ENCODE results near the gene HNRNPA0. TPM values are rescaled to one million over a fixed set of nuclear protein-coding genes. Genes with fewer than 3 reads are reported as not detected.
A peak's percentile ranks its signal among the peaks of the same experiment; 100 is the strongest.

The HNRNPA0 gene
- polyA plus RNA-seq, 1 donor (not counting 4 experiments of a cell fraction or from before 2014, with no cell fraction given), result 11.4 TPM

DNA sequence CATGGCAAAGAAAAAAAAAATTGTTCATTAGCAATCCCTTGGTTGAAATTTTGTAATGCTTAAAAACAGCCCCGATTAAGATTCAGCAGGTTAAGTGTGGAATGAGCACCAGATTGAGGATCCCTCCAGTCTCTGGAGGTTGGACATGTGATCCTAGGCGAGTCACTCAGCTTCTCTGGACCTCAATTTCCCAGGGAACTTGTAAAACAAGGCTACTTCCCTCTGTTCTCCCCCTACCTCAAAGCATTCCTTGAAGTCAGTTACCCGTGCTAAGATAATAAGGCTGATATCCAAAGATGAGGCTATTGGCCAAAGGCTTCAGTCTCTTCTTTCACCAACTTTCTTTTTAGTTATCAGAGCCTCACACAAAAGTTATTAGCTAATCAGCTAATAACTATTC, 21.2 kb downstream of the HNRNPA0 start:
- no peaks in the 10 kb centered on the region for H3K9me3 ChIP-seq (ENCODE audit: control insufficient read depth, low read depth, low read length)
- no peaks in the 10 kb centered on the region for H3K79me2 ChIP-seq (ENCODE audit: control insufficient read depth, insufficient read depth, low read length)
- no peak for FAIRE-seq

DNA sequence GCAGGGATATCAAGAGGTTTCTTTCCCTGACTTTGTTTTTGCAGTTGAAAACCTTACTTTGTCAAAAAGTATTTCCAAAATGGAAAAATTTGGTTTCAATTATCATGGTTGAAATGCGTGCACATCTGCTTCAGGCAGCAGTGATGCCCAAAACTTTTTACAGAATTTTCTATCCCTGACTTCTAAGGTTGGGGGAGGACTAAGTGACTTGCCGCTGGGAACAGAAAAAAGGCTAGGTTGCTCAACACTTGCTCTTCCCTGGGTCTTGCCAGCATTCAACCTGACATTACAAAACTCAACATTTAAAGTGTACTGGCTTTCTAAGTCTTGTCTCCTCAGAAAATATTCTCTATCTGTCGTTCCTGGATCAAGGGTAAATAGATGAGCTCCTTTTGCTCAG, 23.0 kb downstream of the HNRNPA0 start:
- TF ChIP-seq EZH2 (IDR thresholded peaks at IDR 0.05; ENCODE audit: low read length), result no peak
- Histone ChIP-seq H3K27ac (ENCODE audit: control insufficient read depth, insufficient read depth, low read length) (no peak overlapping the region), H3K4me2 (ENCODE audit: control insufficient read depth, extremely low read depth, insufficient read depth, low read depth, low read length) (no peak overlapping the region), H3K4me3 (ENCODE audit: control insufficient read depth in 2 of 3, extremely low read depth in 1 of 3, insufficient read depth in 2 of 3, low read depth in 1 of 3, low read length in 3 of 3) (no peak overlapping the region), H3K36me3 (ENCODE audit: control insufficient read depth in 2 of 2, extremely low read depth in 1 of 2, insufficient read depth in 2 of 2, low read length in 2 of 2) (no peaks in the 10 kb centered on the region), H4K20me1 (ENCODE audit: control insufficient read depth, extremely low read depth, insufficient read depth, low read length) (no peaks in the 10 kb centered on the region), H3K9ac (ENCODE audit: control insufficient read depth, extremely low read depth, insufficient read depth, low read length) (no peak overlapping the region), H3K79me2 (ENCODE audit: control insufficient read depth, insufficient read depth, low read length) (no peaks in the 10 kb centered on the region), H2AFZ (ENCODE audit: control insufficient read depth, low read length) (no peak overlapping the region), H3K27me3 (ENCODE audit: control insufficient read depth, extremely low read depth, insufficient read depth, low read length) (no peaks in the 10 kb centered on the region), H3K9me3 (ENCODE audit: control insufficient read depth, low read depth, low read length) (no peaks in the 10 kb centered on the region), H3K4me1 (ENCODE audit: control insufficient read depth, extremely low read depth, insufficient read depth, low read length) (peaks cover 23% of the 10 kb centered on the region), H3K9me1 (ENCODE audit: control insufficient read depth, extremely low read depth, insufficient read depth, low read length) (peaks cover 2% of the 10 kb centered on the region)
- FAIRE-seq (no peak), DNase-seq (ENCODE audit: low read depth, low spot score) (no peak)
- dilution Hi-C loops (cut with MboI; ENCODE audit: extremely low pct_ligation_motif_present, low sequenced_read_pairs), result no loop called here

More for the DNA sequence above, 21.2 kb downstream of the HNRNPA0 start:
- peaks cover 23% of the 10 kb centered on the region for H3K4me1 ChIP-seq (ENCODE audit: control insufficient read depth, extremely low read depth, insufficient read depth, low read length)
- H3K36me3 ChIP-seq (ENCODE audit: control insufficient read depth in 2 of 2, extremely low read depth in 1 of 2, insufficient read depth in 2 of 2, low read length in 2 of 2), result no peaks in the 10 kb centered on the region
- no peaks in the 10 kb centered on the region for H4K20me1 ChIP-seq (ENCODE audit: control insufficient read depth, extremely low read depth, insufficient read depth, low read length)
- TF ChIP-seq EZH2 (IDR thresholded peaks at IDR 0.05; ENCODE audit: low read length) (no peak), CTCF (optimal IDR thresholded peaks at IDR 0.05 in 1 of 3, IDR thresholded peaks at IDR 0.05 in 1 of 3, conservative IDR thresholded peaks at IDR 0.05 in 1 of 3; ENCODE audit: extremely low read depth in 1 of 3, insufficient read depth in 2 of 3, low read length in 3 of 3) (no peak)
- no peak overlapping the region for H3K27ac ChIP-seq (ENCODE audit: control insufficient read depth, insufficient read depth, low read length)
- no peak overlapping the region for H3K4me2 ChIP-seq (ENCODE audit: control insufficient read depth, extremely low read depth, insufficient read depth, low read depth, low read length)
- H2AFZ ChIP-seq (ENCODE audit: control insufficient read depth, low read length), result no peak overlapping the region
- H3K9me1 ChIP-seq (ENCODE audit: control insufficient read depth, extremely low read depth, insufficient read depth, low read length), result peaks cover 2% of the 10 kb centered on the region
- DNase-seq (ENCODE audit: low read depth, low spot score), result no peak
- dilution Hi-C loops (cut with MboI; ENCODE audit: extremely low pct_ligation_motif_present, low sequenced_read_pairs), result no loop called here
- H3K27me3 ChIP-seq (ENCODE audit: control insufficient read depth, extremely low read depth, insufficient read depth, low read length), result no peaks in the 10 kb centered on the region
- H3K9ac ChIP-seq (ENCODE audit: control insufficient read depth, extremely low read depth, insufficient read depth, low read length), result no peak overlapping the region
- H3K4me3 ChIP-seq (ENCODE audit: control insufficient read depth in 2 of 3, extremely low read depth in 1 of 3, insufficient read depth in 2 of 3, low read depth in 1 of 3, low read length in 3 of 3), result no peak overlapping the region

GRCh38 chr5:137730336-137730735, 23.8 kb downstream of the HNRNPA0 start:
- H3K27me3 ChIP-seq (ENCODE audit: control insufficient read depth, extremely low read depth, insufficient read depth, low read length), result no peaks in the 10 kb centered on the region
- H3K36me3 ChIP-seq (ENCODE audit: control insufficient read depth in 2 of 2, extremely low read depth in 1 of 2, insufficient read depth in 2 of 2, low read length in 2 of 2), result no peaks in the 10 kb centered on the region
- no peaks in the 10 kb centered on the region for H3K79me2 ChIP-seq (ENCODE audit: control insufficient read depth, insufficient read depth, low read length)
- H3K9me3 ChIP-seq (ENCODE audit: control insufficient read depth, low read depth, low read length), result no peaks in the 10 kb centered on the region
- DNase-seq (ENCODE audit: low read depth, low spot score), result no peak
- H3K4me3 ChIP-seq (ENCODE audit: control insufficient read depth in 2 of 3, extremely low read depth in 1 of 3, insufficient read depth in 2 of 3, low read depth in 1 of 3, low read length in 3 of 3), result no peak overlapping the region
- peaks cover 2% of the 10 kb centered on the region for H3K9me1 ChIP-seq (ENCODE audit: control insufficient read depth, extremely low read depth, insufficient read depth, low read length)
- H4K20me1 ChIP-seq (ENCODE audit: control insufficient read depth, extremely low read depth, insufficient read depth, low read length), result no peaks in the 10 kb centered on the region
- peak overlapping the region; percentile 18 for H3K4me2 ChIP-seq (ENCODE audit: control insufficient read depth, extremely low read depth, insufficient read depth, low read depth, low read length)
- no peak for TF ChIP-seq EZH2 (IDR thresholded peaks at IDR 0.05; ENCODE audit: low read length)
- TF ChIP-seq CTCF (optimal IDR thresholded peaks at IDR 0.05 in 1 of 3, IDR thresholded peaks at IDR 0.05 in 1 of 3, conservative IDR thresholded peaks at IDR 0.05 in 1 of 3; ENCODE audit: extremely low read depth in 1 of 3, insufficient read depth in 2 of 3, low read length in 3 of 3), result no peak
- no peak overlapping the region for H3K27ac ChIP-seq (ENCODE audit: control insufficient read depth, insufficient read depth, low read length)
- FAIRE-seq, result peak; percentile 85
- H3K9ac ChIP-seq (ENCODE audit: control insufficient read depth, extremely low read depth, insufficient read depth, low read length), result no peak overlapping the region
- dilution Hi-C loops (cut with MboI; ENCODE audit: extremely low pct_ligation_motif_present, low sequenced_read_pairs), result no loop called here
- H3K4me1 ChIP-seq (ENCODE audit: control insufficient read depth, extremely low read depth, insufficient read depth, low read length), result peaks cover 14% of the 10 kb centered on the region
- H2AFZ ChIP-seq (ENCODE audit: control insufficient read depth, low read length), result no peak overlapping the region

Data from keratinocyte (primary cell).